Natural killer cell (primary cell): ENCODE data around the gene DOP1A. TPM values are rescaled to one million over a fixed set of nuclear protein-coding genes. Genes with fewer than 3 reads are reported as not detected.

Experiments
- ATAC-seq, 3 donors: fragments of 150-1000 bp in 2 of 3; fragments of 200-7000 bp in 1 of 3; cut with Tn5 transposase; 1 replicate in 1 of 3; 2 replicates in 2 of 3; pipeline ENCODE4 v1.10.0; 2021; ENCODE audit warnings: mild to moderate bottlenecking in 2 of 3, moderate library complexity in 2 of 3
- DNase-seq, 2 donors: peaks; one replicate each; pipeline versions ENCODE4 v3.0.0 to v3.0.0-alpha.2; 2013 to 2021; ENCODE audit warnings: mixed read lengths in 1 of 2
- H3K27ac ChIP-seq: one replicate; pipeline ENCODE4 v1.5.1; 2013; ENCODE audit warnings: mild to moderate bottlenecking, low read length
- H3K27me3 ChIP-seq: one replicate; pipeline ENCODE4 v1.6.1; 2013; ENCODE audit warnings: low read length; ENCODE audit not compliant: control insufficient read depth, insufficient read depth
- H3K36me3 ChIP-seq: one replicate; pipeline ENCODE4 v1.6.1; 2013; ENCODE audit warnings: low read length; ENCODE audit not compliant: control insufficient read depth, insufficient read depth
- H3K4me1 ChIP-seq: one replicate; pipeline ENCODE4 v1.6.1; 2013; ENCODE audit warnings: low read length; ENCODE audit not compliant: control insufficient read depth, insufficient read depth
- H3K4me3 ChIP-seq: one replicate; pipeline ENCODE4 v1.5.1; 2013; ENCODE audit warnings: low read length
- H3K9me3 ChIP-seq: one replicate; pipeline ENCODE4 v1.6.1; 2013; ENCODE audit warnings: low read length; ENCODE audit not compliant: control insufficient read depth, insufficient read depth
- H3K27ac Mint-ChIP-seq, 2 donors: one replicate each; pipeline ENCODE4 v1.8.0; 2022; ENCODE audit warnings: mild to moderate bottlenecking in 2 of 2, mixed read lengths in 2 of 2, moderate library complexity in 1 of 2
- H3K27me3 Mint-ChIP-seq, 2 donors: one replicate each; pipeline ENCODE4 v1.8.0; 2022; ENCODE audit warnings: low read depth in 2 of 2, mixed read lengths in 2 of 2
- H3K36me3 Mint-ChIP-seq: one replicate; pipeline ENCODE4 v1.8.0; 2022; ENCODE audit warnings: mixed read lengths
- H3K4me1 Mint-ChIP-seq, 2 donors: one replicate each; pipeline ENCODE4 v1.8.0; 2022; ENCODE audit warnings: mixed read lengths in 2 of 2
- H3K4me3 Mint-ChIP-seq: one replicate; pipeline ENCODE4 v1.8.0; 2022; ENCODE audit warnings: mild to moderate bottlenecking, moderate library complexity, mixed read lengths
- H3K9me3 Mint-ChIP-seq, 2 donors: one replicate each; pipeline ENCODE4 v1.8.0; 2022; ENCODE audit warnings: mixed read lengths in 2 of 2
- WGBS: methylation state at CpG from one replicate; pipeline ENCODE4 v1.1.7; 2013; ENCODE audit warnings: missing lambda C conversion rate; ENCODE audit not compliant: insufficient coverage; 5-methylcytosine and 5-hydroxymethylcytosine counted together
- intact Hi-C: fragments of 100-400 bp; cut with micrococcal nuclease; formaldehyde crosslinking; loops from one replicate; pipeline ENCODE4 v1.14.2; 2022
- total RNA-seq, 4 donors: library from RNA; stranded (reverse); fragments of 120-200 nt in 1 of 4; gene quantifications; one replicate each; pipeline versions ENCODE4 v1.2.3 to v1.2.4, GENCODE V29; 2013 to 2022
- TF ChIP-seq, protein P1 (sequence below): fragments of 200-600 bp; IDR thresholded peaks from one replicate; pipeline ENCODE4 v1.8.0; 2022; ENCODE audit warnings: antibody characterized with exemption

Gene DOP1A
- total RNA-seq, 3 donors from 2014 or later (not counting 1 experiment from before 2014, with no cell fraction given), result 23.5 to 36.7 (median 30.1) TPM

DNA sequence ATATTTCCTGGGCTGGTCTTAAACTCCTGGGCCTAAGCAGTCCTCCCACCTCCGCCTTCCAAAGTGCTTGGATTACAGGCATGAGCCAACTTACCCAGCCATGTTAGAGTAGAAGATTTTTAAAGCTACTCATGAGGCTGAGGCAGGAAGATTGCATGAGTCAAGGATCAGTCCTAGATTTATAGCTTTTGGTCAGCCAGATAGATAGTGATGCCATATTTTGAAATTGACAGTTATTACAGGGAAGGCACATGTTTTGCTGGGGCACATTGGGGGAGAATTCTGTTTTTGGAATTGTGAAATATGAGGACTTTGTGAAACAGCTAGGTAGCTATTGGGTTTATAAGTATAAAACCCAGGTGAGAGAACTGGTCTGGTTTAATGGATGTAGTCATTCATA, 40.9 kb downstream of the DOP1A start:
- peaks cover 32% of the 10 kb centered on the region for H3K36me3 ChIP-seq
- no peak for ATAC-seq
- H3K36me3 Mint-ChIP-seq, result no peaks in the 10 kb centered on the region
- TF ChIP-seq, protein P1, sequence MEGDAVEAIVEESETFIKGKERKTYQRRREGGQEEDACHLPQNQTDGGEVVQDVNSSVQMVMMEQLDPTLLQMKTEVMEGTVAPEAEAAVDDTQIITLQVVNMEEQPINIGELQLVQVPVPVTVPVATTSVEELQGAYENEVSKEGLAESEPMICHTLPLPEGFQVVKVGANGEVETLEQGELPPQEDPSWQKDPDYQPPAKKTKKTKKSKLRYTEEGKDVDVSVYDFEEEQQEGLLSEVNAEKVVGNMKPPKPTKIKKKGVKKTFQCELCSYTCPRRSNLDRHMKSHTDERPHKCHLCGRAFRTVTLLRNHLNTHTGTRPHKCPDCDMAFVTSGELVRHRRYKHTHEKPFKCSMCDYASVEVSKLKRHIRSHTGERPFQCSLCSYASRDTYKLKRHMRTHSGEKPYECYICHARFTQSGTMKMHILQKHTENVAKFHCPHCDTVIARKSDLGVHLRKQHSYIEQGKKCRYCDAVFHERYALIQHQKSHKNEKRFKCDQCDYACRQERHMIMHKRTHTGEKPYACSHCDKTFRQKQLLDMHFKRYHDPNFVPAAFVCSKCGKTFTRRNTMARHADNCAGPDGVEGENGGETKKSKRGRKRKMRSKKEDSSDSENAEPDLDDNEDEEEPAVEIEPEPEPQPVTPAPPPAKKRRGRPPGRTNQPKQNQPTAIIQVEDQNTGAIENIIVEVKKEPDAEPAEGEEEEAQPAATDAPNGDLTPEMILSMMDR, result no peak
- no peak overlapping the region for H3K4me3 Mint-ChIP-seq
- no peaks in the 10 kb centered on the region for H3K9me3 ChIP-seq
- no peaks in the 10 kb centered on the region for H3K27me3 Mint-ChIP-seq
- H3K9me3 Mint-ChIP-seq, result no peaks in the 10 kb centered on the region
- H3K4me3 ChIP-seq, result no peak overlapping the region
- H3K27ac ChIP-seq, result no peak overlapping the region
- peaks cover 0 to 11% of the 10 kb centered on the region in 2 donors for H3K4me1 Mint-ChIP-seq
- WGBS, result 88% methylated on average over 1 of the region's 1 CpG
- no peaks in the 10 kb centered on the region for H3K4me1 ChIP-seq
- H3K27me3 ChIP-seq, result no peaks in the 10 kb centered on the region
- DNase-seq, result no peak
- intact Hi-C loops, result no loop called here
- peak overlapping the region in 1 of 2 donors; percentile 24 for H3K27ac Mint-ChIP-seq

DNA sequence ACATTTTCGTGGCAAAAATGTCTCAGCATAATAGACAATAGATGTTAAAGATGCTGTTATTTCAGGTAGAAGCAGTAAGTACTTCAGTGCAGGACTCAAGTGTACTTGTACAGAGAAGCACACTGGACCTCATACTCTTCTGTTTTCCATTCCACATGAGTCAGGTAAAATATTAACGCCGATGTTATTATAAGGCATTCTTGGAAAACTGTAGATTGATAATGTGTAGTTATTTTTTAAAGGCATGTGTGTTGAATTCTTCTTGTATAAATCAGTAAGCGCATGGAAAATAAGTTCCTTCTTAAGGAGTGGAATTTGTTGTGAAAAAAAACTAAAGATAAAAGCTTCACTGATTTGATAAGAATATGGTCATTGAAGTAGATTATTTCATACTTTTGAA, 45.8 kb downstream of the DOP1A start:
- H3K27ac Mint-ChIP-seq, result no peak overlapping the region
- no peaks in the 10 kb centered on the region for H3K9me3 ChIP-seq
- DNase-seq, result no peak
- H3K36me3 ChIP-seq, result peaks cover 26% of the 10 kb centered on the region
- intact Hi-C loops, result no loop called here
- H3K27me3 Mint-ChIP-seq, result no peaks in the 10 kb centered on the region
- no peak overlapping the region for H3K4me3 Mint-ChIP-seq
- TF ChIP-seq, protein P1, result no peak
- no peaks in the 10 kb centered on the region for H3K27me3 ChIP-seq
- no peak overlapping the region for H3K4me3 ChIP-seq
- H3K4me1 ChIP-seq, result no peaks in the 10 kb centered on the region
- H3K27ac ChIP-seq, result no peak overlapping the region
- 95% methylated on average over 4 of the region's 4 CpGs for WGBS
- no peaks in the 10 kb centered on the region for H3K9me3 Mint-ChIP-seq
- no peak for ATAC-seq
- H3K36me3 Mint-ChIP-seq, result no peaks in the 10 kb centered on the region
- H3K4me1 Mint-ChIP-seq, result no peaks in the 10 kb centered on the region

DNA sequence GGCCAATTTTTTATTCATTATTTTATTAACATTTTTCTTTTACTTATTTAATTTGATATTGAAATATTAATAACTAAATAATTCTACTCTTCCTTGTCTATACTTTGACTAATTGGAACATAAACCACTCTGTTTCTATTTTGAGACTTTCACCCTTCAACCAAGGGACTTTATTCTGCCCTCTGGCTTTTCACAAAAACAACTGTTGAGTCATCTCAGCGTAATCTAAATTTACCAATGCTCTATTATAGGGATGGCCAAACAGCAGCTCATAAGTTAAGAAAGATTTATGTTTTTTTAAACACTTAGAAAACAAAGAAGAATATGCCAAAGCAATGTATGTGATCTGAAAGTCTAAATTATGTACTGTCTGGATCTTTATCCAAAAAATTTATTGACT, 46.7 kb downstream of the DOP1A start:
- H3K4me1 ChIP-seq, result no peaks in the 10 kb centered on the region
- WGBS, result 100% methylated on average over 1 of the region's 1 CpG
- peaks cover 32% of the 10 kb centered on the region for H3K36me3 ChIP-seq
- TF ChIP-seq, protein P1, result no peak
- intact Hi-C loops, result no loop called here
- no peaks in the 10 kb centered on the region for H3K9me3 Mint-ChIP-seq
- no peaks in the 10 kb centered on the region for H3K4me1 Mint-ChIP-seq
- H3K36me3 Mint-ChIP-seq, result no peaks in the 10 kb centered on the region
- no peaks in the 10 kb centered on the region for H3K27me3 Mint-ChIP-seq
- no peak overlapping the region for H3K27ac ChIP-seq
- no peaks in the 10 kb centered on the region for H3K9me3 ChIP-seq
- no peak for ATAC-seq
- H3K4me3 Mint-ChIP-seq, result no peak overlapping the region
- no peak overlapping the region for H3K4me3 ChIP-seq
- H3K27me3 ChIP-seq, result no peaks in the 10 kb centered on the region
- no peak overlapping the region for H3K27ac Mint-ChIP-seq
- DNase-seq, result no peak

DNA sequence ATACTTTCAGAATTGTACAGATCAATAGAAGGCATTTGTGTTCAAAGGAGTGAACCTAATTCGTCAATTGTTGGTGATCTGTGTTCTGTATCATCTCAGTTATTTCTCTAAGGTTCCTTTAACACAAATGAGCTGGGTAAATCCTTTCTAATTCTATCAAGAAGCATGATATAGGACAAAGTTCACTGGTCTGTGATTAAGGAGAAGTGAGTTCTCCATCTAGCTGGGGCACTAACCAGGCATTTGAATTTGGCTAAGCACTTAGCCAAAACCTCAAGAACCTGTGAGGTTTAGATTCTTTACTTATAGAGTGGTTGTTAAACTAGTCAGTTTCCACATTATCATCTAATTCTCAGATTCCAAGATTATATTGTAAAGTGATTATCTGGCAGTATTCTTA, 50.3 kb downstream of the DOP1A start:
- H3K36me3 ChIP-seq, result peaks cover 35% of the 10 kb centered on the region

More for the DNA sequence above, 50.3 kb downstream of the DOP1A start:
- intact Hi-C loops, result no loop called here
- Mint-ChIP-seq H3K36me3 (no peaks in the 10 kb centered on the region), H3K4me1 (no peaks in the 10 kb centered on the region), H3K4me3 (no peak overlapping the region), H3K9me3 (no peaks in the 10 kb centered on the region), H3K27ac (no peak overlapping the region), H3K27me3 (no peaks in the 10 kb centered on the region)
- Histone ChIP-seq H3K27me3 (no peaks in the 10 kb centered on the region), H3K4me3 (no peak overlapping the region), H3K4me1 (no peaks in the 10 kb centered on the region), H3K27ac (no peak overlapping the region), H3K9me3 (no peaks in the 10 kb centered on the region)
- WGBS, result 80% methylated on average over 1 of the region's 1 CpG
- ATAC-seq, result no peak
- DNase-seq, result no peak
- TF ChIP-seq, protein P1, result no peak
